Stimulated activated naive CD8-positive, alpha-beta T cell treated with anti-CD3 and anti-CD28 coated beads, Interleukin-15, Interleukin-2, amounts not matched to agents 100 U/mL and 50 U/mL, for 24 hours (primary cell): ENCODE data around the gene ITIH1.
"Not testable (repeated sequence)": the region's sequence is repeated elsewhere in the genome, so short reads cannot be mapped to it uniquely, and the experiment has no call there.

Experiments
- ATAC-seq: fragments of 150-1000 bp; cut with Tn5 transposase; one replicate; pipeline ENCODE4 v1.10.0; 2021
- DNase-seq: peaks from one replicate; pipeline ENCODE4 v3.0.0; 2021

The ITIH1 gene, protein sequence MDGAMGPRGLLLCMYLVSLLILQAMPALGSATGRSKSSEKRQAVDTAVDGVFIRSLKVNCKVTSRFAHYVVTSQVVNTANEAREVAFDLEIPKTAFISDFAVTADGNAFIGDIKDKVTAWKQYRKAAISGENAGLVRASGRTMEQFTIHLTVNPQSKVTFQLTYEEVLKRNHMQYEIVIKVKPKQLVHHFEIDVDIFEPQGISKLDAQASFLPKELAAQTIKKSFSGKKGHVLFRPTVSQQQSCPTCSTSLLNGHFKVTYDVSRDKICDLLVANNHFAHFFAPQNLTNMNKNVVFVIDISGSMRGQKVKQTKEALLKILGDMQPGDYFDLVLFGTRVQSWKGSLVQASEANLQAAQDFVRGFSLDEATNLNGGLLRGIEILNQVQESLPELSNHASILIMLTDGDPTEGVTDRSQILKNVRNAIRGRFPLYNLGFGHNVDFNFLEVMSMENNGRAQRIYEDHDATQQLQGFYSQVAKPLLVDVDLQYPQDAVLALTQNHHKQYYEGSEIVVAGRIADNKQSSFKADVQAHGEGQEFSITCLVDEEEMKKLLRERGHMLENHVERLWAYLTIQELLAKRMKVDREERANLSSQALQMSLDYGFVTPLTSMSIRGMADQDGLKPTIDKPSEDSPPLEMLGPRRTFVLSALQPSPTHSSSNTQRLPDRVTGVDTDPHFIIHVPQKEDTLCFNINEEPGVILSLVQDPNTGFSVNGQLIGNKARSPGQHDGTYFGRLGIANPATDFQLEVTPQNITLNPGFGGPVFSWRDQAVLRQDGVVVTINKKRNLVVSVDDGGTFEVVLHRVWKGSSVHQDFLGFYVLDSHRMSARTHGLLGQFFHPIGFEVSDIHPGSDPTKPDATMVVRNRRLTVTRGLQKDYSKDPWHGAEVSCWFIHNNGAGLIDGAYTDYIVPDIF

DNA sequence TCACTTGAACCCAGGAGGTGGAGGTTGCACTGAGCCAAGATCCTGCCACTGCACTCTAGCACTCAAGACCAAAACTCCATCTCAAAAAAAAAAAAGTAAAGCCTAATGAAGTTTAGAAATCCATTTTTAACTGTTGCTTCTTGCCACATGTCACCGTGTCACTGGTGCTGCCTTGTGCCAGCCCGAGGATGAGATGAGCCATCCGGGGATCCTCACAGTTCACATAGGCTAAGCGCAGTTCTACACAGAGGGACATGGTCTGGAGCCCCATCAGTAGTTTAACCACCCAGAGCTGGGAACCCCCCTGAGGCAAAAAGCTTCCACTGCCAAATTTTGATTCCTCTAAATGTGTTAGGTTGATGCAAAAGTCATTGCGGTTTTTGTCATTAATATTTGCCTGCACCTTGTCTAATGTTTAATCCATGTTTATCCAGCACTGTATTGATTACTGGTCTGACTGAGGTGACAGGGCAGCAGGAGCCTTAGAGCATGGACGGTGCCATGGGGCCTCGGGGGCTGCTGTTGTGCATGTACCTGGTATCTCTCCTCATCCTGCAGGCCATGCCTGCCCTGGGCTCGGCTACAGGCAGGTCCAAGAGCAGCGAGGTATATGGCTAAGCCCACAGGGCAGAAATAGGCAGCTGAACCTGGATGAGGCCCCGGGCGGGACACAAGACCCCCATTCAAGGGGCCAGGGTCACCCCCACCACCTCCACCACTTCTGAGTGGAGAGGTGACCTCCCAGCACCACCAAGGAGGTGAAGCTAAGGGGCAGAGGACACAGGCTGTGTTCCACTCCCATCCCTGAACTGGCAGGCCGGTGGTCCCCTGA is at the start of gene ITIH1:
Gene ITIH1, plus strand, starts transcription at position 473 of the 832 bp plus-strand sequence. Its CDS starts 17 bp downstream, at position 490.
- no peak for DNase-seq
- no peak for ATAC-seq

DNA sequence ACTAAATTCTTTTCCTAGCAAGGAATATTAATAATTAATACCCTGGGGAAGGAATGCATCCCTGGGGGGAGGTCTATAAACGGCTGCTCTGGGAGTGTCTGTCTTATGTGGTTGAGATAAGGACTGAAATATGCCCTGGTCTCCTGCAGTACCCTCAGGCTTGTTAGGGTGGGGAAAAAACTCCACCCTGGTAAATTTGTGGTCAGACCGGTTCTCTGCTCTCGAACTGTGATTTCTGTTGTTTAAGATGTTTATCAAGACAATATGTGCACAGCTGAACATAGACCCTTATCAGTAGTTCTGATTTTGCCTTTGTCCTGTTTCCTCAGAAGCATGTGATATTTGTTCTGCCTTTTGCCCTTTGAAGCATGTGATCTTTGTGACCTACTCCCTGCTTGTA is 48.6 kb upstream of the ITIH1 start:
- ATAC-seq, DNase-seq: not testable (repeated sequence)

DNA sequence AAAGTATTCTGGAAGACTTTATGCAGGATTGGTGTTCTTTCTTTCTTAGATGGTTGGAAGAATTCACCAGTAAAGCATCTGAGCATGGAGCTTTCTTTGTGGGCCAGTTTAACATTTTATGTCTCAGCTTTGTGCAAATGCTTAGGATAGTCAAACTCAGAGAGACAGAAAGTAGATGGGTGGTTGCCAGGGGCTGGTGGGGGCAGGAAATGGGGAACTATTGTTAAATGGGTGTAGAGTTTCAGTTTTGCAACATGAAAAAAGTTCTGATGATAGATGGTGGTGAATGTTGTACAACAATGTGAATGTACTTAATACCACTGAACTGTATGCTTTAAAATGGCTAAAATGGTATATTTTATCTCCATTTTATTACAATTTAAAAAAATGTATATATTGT is 46.7 kb upstream of the ITIH1 start:
- ATAC-seq: no peak

DNA sequence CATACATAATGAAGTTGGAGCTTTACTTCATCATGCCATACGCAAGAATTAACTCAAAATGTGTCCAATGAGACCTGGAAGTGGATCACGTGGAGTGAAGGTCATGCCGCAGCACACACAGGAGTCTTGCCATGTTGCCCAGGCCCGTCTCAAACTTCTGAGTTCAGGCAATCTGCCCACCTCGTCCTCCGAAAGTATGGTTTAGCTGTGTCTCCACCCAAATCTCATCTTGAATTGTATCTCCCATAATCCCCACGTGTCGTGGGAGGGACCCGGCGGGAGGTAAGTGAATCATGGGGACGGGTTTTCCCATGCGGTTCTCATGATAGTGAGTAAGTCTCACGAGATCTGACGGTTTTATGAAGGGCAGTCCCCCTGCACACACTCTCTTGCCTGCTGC is 45.8 kb upstream of the ITIH1 start:
- ATAC-seq (no peak), DNase-seq (no peak)

More for the DNA sequence above, 46.7 kb upstream of the ITIH1 start:
- DNase-seq: no peak

DNA sequence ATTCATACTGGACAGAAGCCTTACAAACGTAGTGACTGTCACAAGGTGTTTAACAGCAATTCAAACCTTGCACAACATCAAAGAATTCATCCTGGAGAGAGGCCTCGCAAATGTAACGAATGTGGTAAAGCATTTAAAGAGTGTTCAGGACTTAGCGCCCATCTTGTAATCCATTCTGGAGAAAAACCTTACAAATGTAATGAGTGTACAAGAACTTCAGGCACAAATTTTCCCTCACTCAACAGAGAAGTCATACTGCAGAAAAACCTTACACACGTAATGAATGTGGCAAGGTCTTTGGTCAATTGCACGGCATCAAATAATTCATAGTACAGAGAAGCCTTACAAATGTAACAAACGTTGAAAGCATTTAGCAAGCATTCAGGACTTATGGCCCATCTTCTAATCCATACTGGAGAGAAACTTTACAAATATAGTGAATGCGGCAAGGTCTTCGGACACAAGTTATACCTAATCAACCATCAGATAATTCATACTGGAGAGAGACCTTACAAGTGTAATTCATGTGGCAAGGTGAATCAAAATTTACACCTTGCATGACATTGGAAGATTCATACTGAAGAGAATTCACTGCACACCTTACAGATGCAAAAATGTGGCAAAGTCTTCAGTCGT is 44.0 kb upstream of the ITIH1 start:
- DNase-seq (no peak), ATAC-seq (no peak)

DNA sequence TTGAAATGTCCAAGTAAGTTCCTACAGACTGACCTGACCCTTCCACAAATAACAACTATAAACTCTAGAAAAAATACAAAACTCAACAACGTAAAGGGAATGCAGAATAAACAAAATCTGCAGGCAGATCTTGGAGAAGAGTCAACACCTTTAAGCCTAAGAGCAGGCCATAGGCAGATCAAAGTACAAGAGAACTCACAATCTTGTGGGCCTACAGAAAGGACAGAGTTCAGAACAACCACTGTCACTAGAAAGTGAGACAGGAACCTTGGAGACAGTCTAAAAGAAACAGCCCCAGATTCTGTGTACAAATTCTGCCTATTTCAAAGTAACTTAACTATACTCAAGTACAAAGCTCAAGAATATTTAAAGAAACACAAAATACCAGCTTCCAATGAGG is 37.7 kb upstream of the ITIH1 start:
- DNase-seq (no peak), ATAC-seq (no peak)

DNA sequence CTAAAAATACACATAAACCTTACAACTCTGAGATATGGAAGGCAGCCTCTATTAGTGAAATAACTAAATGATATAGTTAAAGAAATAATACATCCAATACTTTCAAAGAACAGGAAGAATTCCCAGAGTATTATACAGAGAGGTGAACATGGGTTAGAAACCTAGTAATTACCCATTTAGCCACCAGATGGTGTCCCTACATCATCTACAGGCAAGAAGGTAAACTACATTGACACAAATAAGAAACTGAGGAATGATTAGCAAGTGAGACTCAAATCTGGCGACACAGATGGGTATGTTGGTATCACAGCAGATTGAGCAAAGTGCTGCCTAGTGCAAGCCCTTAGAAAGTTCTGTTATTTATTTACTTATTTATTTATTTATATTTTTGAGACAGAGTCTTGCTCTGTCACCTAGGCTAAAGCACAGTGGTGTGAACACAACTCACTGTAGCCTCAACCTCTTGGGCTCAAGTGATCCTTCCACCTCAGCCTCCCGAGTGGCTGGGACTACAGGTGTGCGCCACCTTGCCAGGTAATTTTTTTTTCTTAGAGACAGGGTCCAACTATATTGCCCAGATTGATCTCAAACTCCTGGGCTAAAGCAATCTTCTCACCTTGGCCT is 34.9 kb upstream of the ITIH1 start:
- no peak for ATAC-seq
- DNase-seq: no peak

DNA sequence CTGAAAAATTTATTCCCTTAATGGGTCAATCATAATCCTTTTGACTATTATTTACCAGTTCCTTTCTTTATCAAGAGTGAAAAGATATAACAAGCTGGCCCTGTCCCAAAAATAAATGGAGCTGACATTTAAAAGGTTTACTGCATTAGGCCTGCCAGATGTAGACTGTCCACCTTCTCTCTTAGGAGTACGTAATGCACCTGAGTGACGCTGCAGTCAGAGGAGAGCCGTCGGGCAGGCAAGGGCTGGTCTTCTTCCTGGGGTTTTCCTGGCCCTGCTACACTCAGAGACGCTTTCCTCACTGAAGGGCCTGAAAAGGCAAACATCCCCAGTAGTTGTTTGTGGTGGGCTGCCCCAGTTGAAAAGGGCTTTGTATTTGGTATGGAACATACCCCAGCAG is 34.2 kb upstream of the ITIH1 start:
- no peak for DNase-seq
- ATAC-seq: no peak

DNA sequence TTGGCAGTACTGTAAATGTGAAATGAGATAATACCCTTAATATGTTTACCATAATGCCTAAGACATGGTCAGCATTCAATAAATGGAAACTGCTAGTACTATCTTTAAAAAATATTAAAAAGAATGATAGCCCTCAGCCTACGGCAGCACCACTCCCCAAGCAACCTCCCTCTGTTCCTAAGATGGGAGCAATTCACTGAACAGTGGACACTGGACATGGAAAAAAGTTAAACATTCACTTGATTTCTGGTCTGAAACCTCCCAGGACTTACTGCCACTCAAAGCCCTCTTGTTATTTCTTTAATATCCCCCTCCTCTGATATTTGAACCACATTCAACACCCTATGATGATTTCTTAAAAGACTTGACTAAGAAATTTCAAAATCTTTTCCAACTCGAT is 33.7 kb upstream of the ITIH1 start:
- DNase-seq (no peak), ATAC-seq (no peak)

DNA sequence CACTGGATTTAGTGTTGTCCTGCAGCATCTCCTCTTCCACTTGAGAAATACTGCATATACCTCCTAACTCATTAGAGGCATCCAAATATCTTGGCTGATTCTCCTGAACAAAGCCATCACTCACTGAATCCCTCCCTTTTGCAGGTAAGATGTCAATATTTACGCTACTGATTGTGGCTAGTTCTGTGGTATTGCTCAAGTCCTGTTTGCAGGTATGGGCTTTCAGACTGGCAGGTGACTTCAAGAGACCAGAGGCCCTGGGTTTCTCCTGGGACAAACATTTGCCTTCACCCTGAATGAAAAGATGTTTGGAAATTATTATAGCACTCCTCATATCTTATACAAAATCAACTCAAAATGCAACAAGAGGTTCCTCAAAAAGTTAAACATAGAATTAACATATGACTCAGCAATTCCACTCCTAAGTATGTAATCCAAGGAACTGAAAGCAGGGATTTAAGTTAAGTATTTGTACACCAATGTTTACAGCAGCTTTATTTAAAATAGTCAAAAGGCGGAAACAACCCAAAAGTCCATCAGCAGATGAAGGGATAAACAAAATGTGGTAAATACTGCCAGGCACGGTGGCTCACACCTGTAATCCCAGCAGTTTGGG is 25.2 kb upstream of the ITIH1 start:
- DNase-seq (no peak), ATAC-seq (no peak)

DNA sequence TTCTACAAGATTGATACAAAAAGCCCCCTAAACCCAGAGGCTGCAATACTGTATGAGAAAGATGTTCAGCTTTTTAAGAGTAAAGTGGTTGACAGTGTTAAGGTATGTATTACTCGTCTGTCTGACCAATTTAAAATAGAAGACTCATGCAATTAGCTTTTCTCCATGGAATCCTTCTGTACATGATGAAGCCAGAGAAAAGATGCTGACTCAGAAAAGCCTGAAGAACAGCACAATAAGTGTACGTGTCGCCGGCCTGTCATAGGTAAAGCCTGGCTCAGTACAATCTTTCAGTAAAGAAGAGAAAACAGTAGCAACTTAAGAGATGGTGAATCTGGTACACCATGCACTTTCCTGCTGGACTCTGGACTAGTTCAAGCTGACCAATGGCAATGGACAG is 23.0 kb upstream of the ITIH1 start:
- DNase-seq (no peak), ATAC-seq (no peak)

DNA sequence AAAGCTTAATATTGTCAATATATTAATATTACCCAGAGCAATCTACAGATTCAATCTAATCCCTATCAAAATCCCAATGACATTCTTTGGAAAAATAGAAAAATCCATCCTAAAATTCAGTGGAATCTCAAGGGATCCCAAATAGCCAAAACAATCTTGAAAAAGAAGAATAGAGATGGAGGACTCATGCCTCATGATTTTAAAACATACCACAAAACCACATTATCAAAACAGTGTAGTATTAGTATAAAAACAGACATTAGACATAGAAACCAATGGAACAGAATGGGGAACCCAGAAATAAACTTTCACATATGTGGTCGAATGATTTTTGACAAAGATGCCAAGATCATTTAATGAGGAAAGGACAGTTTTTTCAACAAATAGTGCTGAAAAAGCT is 21.3 kb upstream of the ITIH1 start:
- ATAC-seq: no peak
- DNase-seq: no peak

DNA sequence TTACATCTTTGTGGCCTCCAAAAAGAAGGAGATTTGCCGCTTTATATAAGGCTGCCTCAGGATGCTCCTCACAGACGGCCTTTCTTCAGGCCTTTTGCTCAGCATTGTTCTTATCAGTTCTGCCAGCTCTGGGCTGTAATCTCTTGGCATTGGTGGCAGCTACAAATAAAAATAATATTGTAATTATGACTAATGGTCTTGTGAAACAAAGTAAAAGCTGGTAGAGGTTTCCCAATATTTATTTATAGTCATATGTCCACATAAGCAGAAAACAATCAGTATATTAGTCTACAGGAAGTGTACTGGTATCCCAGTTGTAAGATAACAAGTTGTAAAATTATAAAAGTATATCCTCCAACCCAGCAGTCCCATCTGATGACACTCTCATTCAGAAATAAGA is 13.9 kb upstream of the ITIH1 start:
- ATAC-seq (no peak), DNase-seq (no peak)

DNA sequence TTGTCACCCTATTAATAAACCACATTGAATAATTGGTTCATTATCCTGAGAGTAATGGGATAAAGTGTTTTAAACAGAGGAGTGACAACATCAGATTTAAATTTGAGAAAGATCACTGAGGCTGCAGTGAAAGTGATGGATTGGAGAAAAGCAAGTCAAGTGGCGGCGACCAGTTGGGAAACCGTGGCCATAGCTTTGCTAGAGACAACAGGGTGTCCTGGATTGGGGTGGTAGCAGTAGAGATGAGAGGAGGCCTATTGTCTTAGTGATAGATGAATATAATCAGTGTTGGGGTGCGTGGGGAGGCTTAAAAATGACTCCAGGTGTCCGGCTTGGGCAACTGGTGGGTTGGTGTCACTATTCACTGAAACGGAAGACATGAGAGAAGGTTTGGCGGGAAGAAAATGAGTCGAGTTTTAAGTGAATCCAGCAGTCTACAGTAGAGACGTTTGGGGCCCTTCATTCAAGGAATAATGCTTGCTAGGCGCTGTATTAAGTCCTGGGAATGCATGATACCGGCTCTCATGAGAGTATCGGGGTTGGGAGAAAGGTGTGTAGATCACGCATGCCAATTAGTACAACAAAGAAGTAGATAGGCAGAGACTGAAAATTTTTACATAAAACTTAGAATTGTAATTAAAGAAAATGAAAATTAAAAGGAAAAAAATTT is 7.5 kb upstream of the ITIH1 start:
- no peak for ATAC-seq

DNA sequence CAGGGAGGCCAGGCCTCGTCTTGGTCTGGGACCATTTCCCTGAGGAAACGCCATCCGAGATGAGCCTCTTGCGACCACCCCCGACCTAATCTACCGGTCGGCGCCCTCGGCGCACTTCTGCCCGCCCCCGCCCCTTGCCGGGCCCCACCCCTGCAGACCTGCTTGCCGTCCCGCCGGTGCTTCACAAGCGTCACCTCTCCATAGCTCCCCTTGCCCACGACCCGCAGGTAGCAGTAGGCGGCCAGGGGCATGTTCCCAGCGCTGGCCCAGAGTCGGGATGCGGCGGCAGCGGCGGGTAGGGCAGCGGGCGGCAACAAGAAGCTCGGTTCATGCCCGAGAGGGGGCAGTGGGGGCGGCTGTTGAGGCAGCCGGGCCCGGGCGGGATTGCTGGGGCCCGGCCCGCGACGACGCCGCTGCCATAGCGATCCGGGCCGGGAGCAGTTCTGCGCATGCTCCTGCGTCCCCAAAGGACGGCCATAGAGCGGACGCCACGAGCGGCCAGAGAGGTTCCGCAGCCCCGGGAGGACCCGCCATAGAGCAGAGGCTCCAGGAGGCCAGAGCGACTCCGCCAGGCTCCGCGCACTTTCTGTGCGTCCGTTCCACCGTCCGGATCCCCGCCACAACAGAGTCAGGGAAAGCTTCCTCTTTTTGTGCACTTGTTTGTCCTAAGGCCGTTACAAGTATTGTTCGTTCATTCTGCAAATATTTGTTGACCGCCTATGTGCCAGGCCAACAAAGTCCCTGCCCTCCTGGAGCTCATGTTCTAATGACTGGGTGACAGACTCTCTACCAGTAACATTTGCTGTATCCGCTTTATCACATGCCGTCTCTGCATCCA is 6.7 kb upstream of the ITIH1 start, which contains the start of gene NEK4:
Gene NEK4, minus strand, starts transcription at position 445 of the 838 bp plus-strand sequence. Its CDS starts 194 bp downstream, at position 251.
- DNase-seq (peak; percentile 92), ATAC-seq (peak; percentile 98)

More for the DNA sequence above, 7.5 kb upstream of the ITIH1 start:
- no peak for DNase-seq

DNA sequence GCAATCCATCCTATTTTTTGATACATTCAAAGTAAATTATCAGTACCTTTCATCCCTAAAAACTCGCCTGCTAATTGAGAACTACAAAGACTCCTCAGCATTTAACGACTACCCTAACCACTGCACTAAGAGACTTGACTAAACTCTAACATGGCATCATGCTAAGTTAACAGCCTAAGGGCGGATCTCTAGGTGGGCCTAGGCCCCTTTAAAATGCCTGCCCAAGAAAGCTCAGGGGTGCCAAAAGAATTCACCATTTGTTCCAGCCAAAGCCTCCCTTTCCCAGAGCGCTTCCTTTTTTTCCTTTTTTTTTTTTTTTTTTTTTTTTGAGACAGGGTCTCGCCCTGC is 6.1 kb upstream of the ITIH1 start:
- no peak for ATAC-seq

DNA sequence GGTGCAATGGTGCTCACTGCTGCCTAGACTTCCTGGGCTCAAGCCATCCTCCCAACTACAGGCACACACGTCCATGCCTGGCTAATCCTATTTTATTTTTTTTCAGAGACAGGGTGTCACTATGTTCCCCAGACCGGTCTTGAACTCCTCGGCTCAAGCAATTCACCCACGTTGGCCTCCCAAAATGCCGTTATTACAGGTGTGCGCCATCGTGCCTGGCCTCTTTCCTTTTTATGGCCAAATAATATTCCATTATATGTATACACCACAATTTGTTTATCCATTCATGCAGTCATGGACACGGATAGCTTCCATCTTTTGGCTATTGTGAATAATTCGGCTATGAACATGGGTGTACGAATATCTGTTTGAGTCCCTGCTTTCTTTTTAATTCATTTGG is 5.7 kb upstream of the ITIH1 start:
- DNase-seq: no peak
- no peak for ATAC-seq

More for the DNA sequence above, 6.1 kb upstream of the ITIH1 start:
- DNase-seq: no peak

DNA sequence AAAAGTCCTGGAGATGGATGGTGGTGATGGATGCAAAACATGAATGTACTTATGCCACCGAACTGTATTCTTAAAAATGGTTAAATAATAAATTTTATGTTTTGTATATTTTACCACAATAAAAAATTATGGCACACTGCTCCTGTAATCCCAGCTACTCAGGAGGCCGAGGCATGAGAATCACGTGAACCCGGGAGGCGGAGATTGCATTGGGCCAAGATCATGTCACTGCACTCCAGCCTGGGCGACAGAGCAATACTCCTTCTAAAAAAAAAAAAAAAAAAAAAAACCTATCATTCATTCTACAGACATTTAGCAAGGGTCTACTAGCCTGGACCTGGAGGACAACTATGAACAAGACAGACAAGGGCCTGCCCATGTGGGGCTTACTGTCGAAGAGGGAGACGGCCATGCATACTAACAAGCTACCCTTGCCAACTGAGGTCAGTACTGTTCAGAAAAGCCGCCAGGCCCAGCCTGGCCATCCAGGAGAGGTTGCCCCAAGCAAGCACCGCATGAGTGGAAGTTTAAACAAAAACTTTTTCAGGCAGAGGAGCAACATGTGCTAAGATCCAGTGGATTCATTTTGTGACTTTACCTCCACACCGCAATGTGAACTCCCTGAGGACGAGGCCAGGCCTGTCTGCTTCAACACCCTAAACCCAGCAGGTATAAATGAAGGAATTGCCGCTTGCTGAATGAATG is 3.9 kb upstream of the ITIH1 start:
- ATAC-seq (no peak), DNase-seq (no peak)
